ENCODE results near the gene TBC1D22A. TPM values are rescaled to one million over a fixed set of nuclear protein-coding genes. Genes with fewer than 3 reads are reported as not detected.

Gene TBC1D22A
- polyA plus RNA-seq, 4 donors: 17.7 to 26.4 (median 21.0) TPM

GRCh38 chr22:47176573-47177333 is 414.3 kb downstream of the TBC1D22A start:
- no peaks in the 10 kb centered on the region for H3K9me3 ChIP-seq (ENCODE audit: control insufficient read depth in 2 of 2, insufficient read depth in 1 of 2, low read depth in 1 of 2, low read length in 1 of 2)
- FAIRE-seq (no peak), DNase-seq (no peak)
- no peaks in the 10 kb centered on the region for H3K27me3 ChIP-seq (ENCODE audit: control insufficient read depth in 3 of 3, insufficient read depth in 3 of 3, low read length in 3 of 3)
- peaks cover 0 to 26% (median 0%) of the 10 kb centered on the region in 3 donors for H3K36me3 ChIP-seq (ENCODE audit: control insufficient read depth in 3 of 3, insufficient read depth in 2 of 3, low read depth in 1 of 3, low read length in 3 of 3)
- no peak overlapping the region for H3K4me3 ChIP-seq (ENCODE audit: low read depth in 1 of 3, low read length in 3 of 3)
- no peak overlapping the region for H3K27ac ChIP-seq (ENCODE audit: low read depth in 1 of 3, low read length in 2 of 3)
- WGBS, 3 donors: 88 to 96% (median 90%) methylated on average over 23 to 24 of the region's 24 CpGs
- H3K4me1 ChIP-seq (ENCODE audit: control insufficient read depth in 3 of 3, insufficient read depth in 2 of 3, low read depth in 1 of 3, low read length in 2 of 3): no peaks in the 10 kb centered on the region

- no peaks in the 10 kb centered on the region for H3K9me3 ChIP-seq (ENCODE audit: control insufficient read depth in 2 of 2, insufficient read depth in 1 of 2, low read depth in 1 of 2, low read length in 1 of 2)
- WGBS, 3 donors: 92 to 96% (median 95%) methylated on average over 15 to 16 of the region's 16 CpGs
- FAIRE-seq (no peak), DNase-seq (no peak)
- no peaks in the 10 kb centered on the region for H3K27me3 ChIP-seq (ENCODE audit: control insufficient read depth in 3 of 3, insufficient read depth in 3 of 3, low read length in 3 of 3)
- H3K36me3 ChIP-seq (ENCODE audit: control insufficient read depth in 3 of 3, insufficient read depth in 2 of 3, low read depth in 1 of 3, low read length in 3 of 3): peaks cover 0 to 26% (median 0%) of the 10 kb centered on the region in 3 donors
- H3K27ac ChIP-seq (ENCODE audit: low read depth in 1 of 3, low read length in 2 of 3): no peak overlapping the region
- no peak overlapping the region for H3K4me3 ChIP-seq (ENCODE audit: low read depth in 1 of 3, low read length in 3 of 3)
- H3K4me1 ChIP-seq (ENCODE audit: control insufficient read depth in 3 of 3, insufficient read depth in 2 of 3, low read depth in 1 of 3, low read length in 2 of 3): no peaks in the 10 kb centered on the region
Measured at GRCh38 chr22:47177334-47177815, 414.9 kb downstream of the TBC1D22A start.

- Histone ChIP-seq H3K4me3 (ENCODE audit: low read depth in 1 of 3, low read length in 3 of 3) (no peak overlapping the region), H3K9me3 (ENCODE audit: control insufficient read depth in 2 of 2, insufficient read depth in 1 of 2, low read depth in 1 of 2, low read length in 1 of 2) (no peaks in the 10 kb centered on the region), H3K27me3 (ENCODE audit: control insufficient read depth in 3 of 3, insufficient read depth in 3 of 3, low read length in 3 of 3) (no peaks in the 10 kb centered on the region), H3K36me3 (ENCODE audit: control insufficient read depth in 3 of 3, insufficient read depth in 2 of 3, low read depth in 1 of 3, low read length in 3 of 3) (peaks cover 0 to 26% (median 0%) of the 10 kb centered on the region in 3 donors), H3K27ac (ENCODE audit: low read depth in 1 of 3, low read length in 2 of 3) (no peak overlapping the region), H3K4me1 (ENCODE audit: control insufficient read depth in 3 of 3, insufficient read depth in 2 of 3, low read depth in 1 of 3, low read length in 2 of 3) (no peaks in the 10 kb centered on the region)
- DNase-seq: no peak
- 94 to 97% (median 96%) methylated on average over 5 of the region's 5 CpGs for WGBS, 3 donors
- no peak for FAIRE-seq
Measured at GRCh38 chr22:47178339-47178738, 415.9 kb downstream of the TBC1D22A start.

- H3K36me3 ChIP-seq (ENCODE audit: control insufficient read depth in 3 of 3, insufficient read depth in 2 of 3, low read depth in 1 of 3, low read length in 3 of 3): peaks cover 0 to 2% (median 0%) of the 10 kb centered on the region in 3 donors
- H3K4me3 ChIP-seq (ENCODE audit: low read depth in 1 of 3, low read length in 3 of 3): no peak overlapping the region
- H3K4me1 ChIP-seq (ENCODE audit: control insufficient read depth in 3 of 3, insufficient read depth in 2 of 3, low read depth in 1 of 3, low read length in 2 of 3): no peaks in the 10 kb centered on the region
- no peak overlapping the region for H3K27ac ChIP-seq (ENCODE audit: low read depth in 1 of 3, low read length in 2 of 3)
- no peak for DNase-seq
- no peaks in the 10 kb centered on the region for H3K9me3 ChIP-seq (ENCODE audit: control insufficient read depth in 2 of 2, insufficient read depth in 1 of 2, low read depth in 1 of 2, low read length in 1 of 2)
- no peak for FAIRE-seq
- 74 to 87% (median 80%) methylated on average over 2 of the region's 2 CpGs for WGBS, 3 donors
- no peaks in the 10 kb centered on the region for H3K27me3 ChIP-seq (ENCODE audit: control insufficient read depth in 3 of 3, insufficient read depth in 3 of 3, low read length in 3 of 3)
Measured at GRCh38 chr22:47180796-47181195, 418.3 kb downstream of the TBC1D22A start.

- H3K4me1 ChIP-seq (ENCODE audit: control insufficient read depth in 3 of 3, insufficient read depth in 2 of 3, low read depth in 1 of 3, low read length in 2 of 3): no peaks in the 10 kb centered on the region
- H3K27me3 ChIP-seq (ENCODE audit: control insufficient read depth in 3 of 3, insufficient read depth in 3 of 3, low read length in 3 of 3): no peaks in the 10 kb centered on the region
- no peaks in the 10 kb centered on the region for H3K36me3 ChIP-seq (ENCODE audit: control insufficient read depth in 3 of 3, insufficient read depth in 2 of 3, low read depth in 1 of 3, low read length in 3 of 3)
- DNase-seq (no peak), FAIRE-seq (no peak)
- H3K4me3 ChIP-seq (ENCODE audit: low read depth in 1 of 3, low read length in 3 of 3): no peak overlapping the region
- no peak overlapping the region for H3K27ac ChIP-seq (ENCODE audit: low read depth in 1 of 3, low read length in 2 of 3)
- no peaks in the 10 kb centered on the region for H3K9me3 ChIP-seq (ENCODE audit: control insufficient read depth in 2 of 2, insufficient read depth in 1 of 2, low read depth in 1 of 2, low read length in 1 of 2)
- WGBS, 3 donors: 86 to 91% (median 91%) methylated on average over 9 of the region's 9 CpGs
Measured at GRCh38 chr22:47187176-47187957, 424.9 kb downstream of the TBC1D22A start.

- H3K4me3 ChIP-seq (ENCODE audit: low read depth in 1 of 3, low read length in 3 of 3): no peak overlapping the region
- H3K27me3 ChIP-seq (ENCODE audit: control insufficient read depth in 3 of 3, insufficient read depth in 3 of 3, low read length in 3 of 3): no peaks in the 10 kb centered on the region
- no peaks in the 10 kb centered on the region for H3K4me1 ChIP-seq (ENCODE audit: control insufficient read depth in 3 of 3, insufficient read depth in 2 of 3, low read depth in 1 of 3, low read length in 2 of 3)
- FAIRE-seq: no peak
- no peak for DNase-seq
- no peak overlapping the region for H3K27ac ChIP-seq (ENCODE audit: low read depth in 1 of 3, low read length in 2 of 3)
- H3K9me3 ChIP-seq (ENCODE audit: control insufficient read depth in 2 of 2, insufficient read depth in 1 of 2, low read depth in 1 of 2, low read length in 1 of 2): no peaks in the 10 kb centered on the region
- H3K36me3 ChIP-seq (ENCODE audit: control insufficient read depth in 3 of 3, insufficient read depth in 2 of 3, low read depth in 1 of 3, low read length in 3 of 3): no peaks in the 10 kb centered on the region
- WGBS, 3 donors: 56 to 69% (median 59%) methylated on average over 17 of the region's 17 CpGs
Measured at GRCh38 chr22:47188261-47189055, 426.0 kb downstream of the TBC1D22A start.

- 75 to 89% (median 83%) methylated on average over 33 to 35 of the region's 35 CpGs for WGBS, 3 donors
- Histone ChIP-seq H3K9me3 (ENCODE audit: control insufficient read depth in 2 of 2, insufficient read depth in 1 of 2, low read depth in 1 of 2, low read length in 1 of 2) (no peaks in the 10 kb centered on the region), H3K36me3 (ENCODE audit: control insufficient read depth in 3 of 3, insufficient read depth in 2 of 3, low read depth in 1 of 3, low read length in 3 of 3) (no peaks in the 10 kb centered on the region), H3K27ac (ENCODE audit: low read depth in 1 of 3, low read length in 2 of 3) (no peak overlapping the region), H3K4me1 (ENCODE audit: control insufficient read depth in 3 of 3, insufficient read depth in 2 of 3, low read depth in 1 of 3, low read length in 2 of 3) (no peaks in the 10 kb centered on the region), H3K27me3 (ENCODE audit: control insufficient read depth in 3 of 3, insufficient read depth in 3 of 3, low read length in 3 of 3) (no peaks in the 10 kb centered on the region), H3K4me3 (ENCODE audit: low read depth in 1 of 3, low read length in 3 of 3) (no peak overlapping the region)
- FAIRE-seq: no peak
- DNase-seq: no peak
Measured at GRCh38 chr22:47189056-47189916, 426.8 kb downstream of the TBC1D22A start.
